Breast epithelium (tissue), 4 donors: Measurements from ENCODE around the gene PLCB4. TPM values are rescaled to one million over a fixed set of nuclear protein-coding genes. Genes with fewer than 3 reads are reported as not detected.

ENCODE experiments used
- DNase-seq, 2 donors: peaks; one replicate each; pipeline ENCODE4 v3.0.0-alpha.2; 2019; ENCODE audit warnings: low spot score in 2 of 2
- H3K27ac ChIP-seq, 2 donors: fragments of 200-600 bp; sonication (generic) in 1 of 2; one replicate each; pipeline ENCODE4 v1.5.1; 2016 to 2019; ENCODE audit warnings: mild to moderate bottlenecking in 1 of 2
- H3K27me3 ChIP-seq, 2 donors: fragments of 200-600 bp; sonication (generic) in 1 of 2; one replicate each; pipeline versions ENCODE4 v1.5.1 to v1.6.0; 2017 to 2019; ENCODE audit warnings: control low read depth in 1 of 2, mild to moderate bottlenecking in 1 of 2
- H3K36me3 ChIP-seq: fragments of 200-600 bp; one replicate; pipeline ENCODE4 v1.5.1; 2019
- H3K4me1 ChIP-seq, 2 donors: fragments of 200-600 bp; sonication (generic); one replicate each; pipeline ENCODE4 v1.5.1; 2016 to 2019; ENCODE audit warnings: control low read depth in 1 of 2
- H3K4me3 ChIP-seq, 3 donors: fragments of 200-600 bp; sonication (generic); 1 replicate in 2 of 3; 2 replicates in 1 of 3; pipeline ENCODE4 v1.5.1; 2016 to 2019; ENCODE audit warnings: mild to moderate bottlenecking in 3 of 3, moderate library complexity in 2 of 3
- H3K9me3 ChIP-seq, 2 donors: fragments of 200-600 bp; sonication (generic) in 1 of 2; one replicate each; pipeline ENCODE4 v1.5.1; 2016 to 2019; ENCODE audit warnings: control low read depth in 1 of 2
- POLR2A ChIP-seq: fragments of 450-650 bp; IDR thresholded peaks from one replicate; pipeline ENCODE4 v1.6.1; 2016; ENCODE audit warnings: antibody characterized with exemption, mild to moderate bottlenecking, moderate library complexity
- POLR2AphosphoS5 ChIP-seq, 3 donors: sonication (generic); formaldehyde crosslinking; IDR thresholded peaks; one replicate each; pipeline ENCODE4 v1.6.1; 2017; ENCODE audit warnings: antibody characterized with exemption in 3 of 3
- intact Hi-C: fragments of 100-400 bp; cut with DNase I; formaldehyde crosslinking; loops from one replicate; pipeline ENCODE4 v1.15.1; 2023; ENCODE audit warnings: low total_unique reads
- total RNA-seq, 3 donors: library from RNA; depleted of rRNA; stranded (reverse); fragments of >200 nt; gene quantifications; one replicate each; pipeline ENCODE4 v1.1.0, GENCODE V29; 2016
- TF ChIP-seq, protein P1 (sequence below), 3 donors: fragments of 450-650 bp; IDR thresholded peaks; one replicate each; pipeline ENCODE4 v1.5.1; 2016 to 2017; ENCODE audit warnings: antibody characterized with exemption in 3 of 3, mild to moderate bottlenecking in 3 of 3, moderate library complexity in 3 of 3

The PLCB4 gene
- total RNA-seq, 3 donors from 2014 or later, result 9.4 to 17.7 (median 13.0) TPM

DNA sequence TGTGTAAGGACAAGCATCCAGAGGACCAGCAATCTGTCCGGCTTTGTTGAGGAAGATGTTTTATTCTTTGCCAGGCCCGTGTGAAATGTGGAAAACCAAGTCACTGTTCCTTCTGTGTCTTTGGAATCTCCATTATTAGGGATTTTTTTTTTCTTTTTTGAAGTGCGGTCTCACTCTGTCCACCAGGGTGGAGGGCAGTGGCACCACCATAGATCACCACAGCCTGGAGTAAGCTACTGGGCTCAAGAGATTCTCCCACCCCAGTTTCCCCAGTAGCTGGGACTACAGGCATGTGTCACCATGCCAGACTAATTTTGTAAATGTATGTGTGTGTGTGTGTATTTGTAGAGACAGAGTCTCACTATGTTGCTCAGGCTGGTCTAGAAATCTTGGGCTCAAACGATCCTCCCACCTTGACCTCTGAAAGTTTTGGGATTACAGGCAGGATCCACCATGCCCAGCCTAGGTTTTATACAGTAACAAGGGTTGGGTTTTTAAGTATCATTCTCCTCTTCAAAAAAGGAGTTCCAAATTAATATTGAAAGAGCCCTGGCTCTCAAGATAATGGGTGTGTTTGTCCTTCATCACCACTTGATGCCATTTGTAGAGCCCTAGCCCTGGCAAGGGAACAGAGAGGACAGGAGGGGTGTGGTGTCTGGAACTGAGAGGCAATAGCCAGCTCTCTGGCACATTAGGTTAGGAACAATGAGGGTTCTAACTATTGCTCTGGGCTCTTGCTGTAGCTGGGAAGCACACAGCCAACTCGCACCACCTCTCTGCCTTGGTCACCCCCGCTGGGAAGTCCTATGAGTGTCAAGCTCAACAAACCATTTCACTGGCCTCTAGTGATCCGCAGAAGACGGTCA lies 448.6 kb downstream of the PLCB4 start:
- DNase-seq, result no peak
- H3K36me3 ChIP-seq, result no peaks in the 10 kb centered on the region
- H3K27me3 ChIP-seq, result peaks cover 0 to 22% of the 10 kb centered on the region in 2 donors
- TF ChIP-seq POLR2AphosphoS5 (IDR thresholded peaks at IDR 0.05) (no peak), POLR2A (no peak)
- TF ChIP-seq, protein P1, sequence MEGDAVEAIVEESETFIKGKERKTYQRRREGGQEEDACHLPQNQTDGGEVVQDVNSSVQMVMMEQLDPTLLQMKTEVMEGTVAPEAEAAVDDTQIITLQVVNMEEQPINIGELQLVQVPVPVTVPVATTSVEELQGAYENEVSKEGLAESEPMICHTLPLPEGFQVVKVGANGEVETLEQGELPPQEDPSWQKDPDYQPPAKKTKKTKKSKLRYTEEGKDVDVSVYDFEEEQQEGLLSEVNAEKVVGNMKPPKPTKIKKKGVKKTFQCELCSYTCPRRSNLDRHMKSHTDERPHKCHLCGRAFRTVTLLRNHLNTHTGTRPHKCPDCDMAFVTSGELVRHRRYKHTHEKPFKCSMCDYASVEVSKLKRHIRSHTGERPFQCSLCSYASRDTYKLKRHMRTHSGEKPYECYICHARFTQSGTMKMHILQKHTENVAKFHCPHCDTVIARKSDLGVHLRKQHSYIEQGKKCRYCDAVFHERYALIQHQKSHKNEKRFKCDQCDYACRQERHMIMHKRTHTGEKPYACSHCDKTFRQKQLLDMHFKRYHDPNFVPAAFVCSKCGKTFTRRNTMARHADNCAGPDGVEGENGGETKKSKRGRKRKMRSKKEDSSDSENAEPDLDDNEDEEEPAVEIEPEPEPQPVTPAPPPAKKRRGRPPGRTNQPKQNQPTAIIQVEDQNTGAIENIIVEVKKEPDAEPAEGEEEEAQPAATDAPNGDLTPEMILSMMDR (IDR thresholded peaks at IDR 0.05), result no peak
- no peaks in the 10 kb centered on the region for H3K4me1 ChIP-seq
- H3K4me3 ChIP-seq, result no peak overlapping the region
- intact Hi-C loops, result no loop called here
- no peaks in the 10 kb centered on the region for H3K9me3 ChIP-seq
- H3K27ac ChIP-seq, result no peak overlapping the region

DNA sequence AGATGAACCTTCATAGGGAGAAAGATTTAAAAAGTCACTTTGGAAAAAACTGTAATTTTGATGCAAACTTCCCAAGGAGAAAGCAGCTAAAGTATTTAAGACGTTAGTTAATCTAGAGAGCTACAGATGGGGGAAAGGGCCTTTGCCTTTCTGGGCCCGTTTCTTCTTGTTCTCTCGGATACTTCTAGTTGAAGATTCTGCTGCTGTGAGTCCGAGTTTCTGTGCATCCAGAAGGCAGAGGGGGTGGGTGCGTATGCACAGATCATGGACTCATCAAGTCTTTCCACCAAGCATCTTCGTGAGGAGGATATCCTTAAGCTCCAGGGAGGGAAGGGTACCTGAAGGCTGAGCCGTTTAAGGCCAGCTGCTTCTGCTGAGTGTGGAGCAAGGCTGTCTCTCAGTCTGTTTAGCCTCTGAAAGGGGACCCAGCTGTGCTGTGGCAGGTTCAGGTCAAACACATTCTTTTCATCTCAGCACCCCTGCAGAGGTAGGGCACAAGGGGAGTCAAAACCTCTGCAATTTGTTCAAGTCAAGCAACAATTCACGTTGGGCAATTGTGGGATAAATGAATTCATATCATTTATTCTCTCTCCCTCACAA lies 449.8 kb downstream of the PLCB4 start:
- H3K27ac ChIP-seq, result no peak overlapping the region
- H3K36me3 ChIP-seq, result no peaks in the 10 kb centered on the region
- DNase-seq, result no peak
- no peak overlapping the region for H3K4me3 ChIP-seq
- H3K27me3 ChIP-seq, result peaks cover 0 to 22% of the 10 kb centered on the region in 2 donors
- H3K9me3 ChIP-seq, result no peaks in the 10 kb centered on the region
- TF ChIP-seq, protein P1 (IDR thresholded peaks at IDR 0.05), result no peak
- TF ChIP-seq POLR2A (no peak), POLR2AphosphoS5 (IDR thresholded peaks at IDR 0.05) (no peak)
- H3K4me1 ChIP-seq, result no peaks in the 10 kb centered on the region
- intact Hi-C loops, result no loop called here

DNA sequence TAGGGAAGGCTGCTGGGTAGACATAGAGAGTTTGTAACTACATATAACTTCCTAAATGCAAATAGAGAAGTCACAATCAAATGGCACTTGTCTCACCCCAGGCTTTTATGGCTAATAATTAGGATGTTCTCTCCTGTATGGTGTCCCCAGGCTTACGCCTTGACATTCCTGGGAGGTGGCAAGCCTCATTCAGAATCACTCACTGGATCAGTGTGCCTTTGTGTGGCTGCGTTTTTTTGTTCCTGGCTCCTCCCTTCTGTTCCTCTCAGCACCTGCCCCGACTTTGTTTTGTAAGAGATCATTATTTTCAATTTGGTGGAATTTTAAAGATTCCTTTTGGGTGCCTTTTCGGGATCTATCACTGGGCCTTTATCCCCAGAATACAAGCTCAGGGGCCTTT lies 451.2 kb downstream of the PLCB4 start:
- Histone ChIP-seq H3K4me1 (no peaks in the 10 kb centered on the region), H3K27ac (no peak overlapping the region), H3K9me3 (no peaks in the 10 kb centered on the region), H3K27me3 (peaks cover 0 to 15% of the 10 kb centered on the region in 2 donors), H3K4me3 (no peak overlapping the region), H3K36me3 (no peaks in the 10 kb centered on the region)
- DNase-seq, result no peak
- intact Hi-C loops, result no loop called here
- TF ChIP-seq POLR2A (no peak), POLR2AphosphoS5 (IDR thresholded peaks at IDR 0.05) (no peak)
- TF ChIP-seq, protein P1 (IDR thresholded peaks at IDR 0.05), result no peak

DNA sequence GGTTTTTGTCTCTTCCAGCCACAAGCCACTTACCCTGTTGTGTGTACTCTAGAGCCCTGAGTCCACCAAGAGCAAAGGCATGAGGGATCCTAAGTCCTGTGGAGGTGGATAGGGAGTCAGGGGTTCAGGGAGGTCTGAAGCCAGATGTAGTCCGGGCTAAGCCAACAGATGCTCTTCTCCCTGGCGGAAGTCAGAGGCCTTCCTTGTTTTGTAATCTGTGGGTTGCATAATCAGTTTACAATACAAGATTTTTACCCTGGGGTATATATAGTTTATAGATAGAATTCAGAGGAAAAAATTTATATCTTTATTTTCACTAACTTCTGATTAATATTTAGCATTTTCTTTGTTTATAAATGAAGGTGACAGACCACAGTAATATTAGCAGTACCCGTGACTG lies 454.7 kb downstream of the PLCB4 start:
- intact Hi-C loops, result no loop called here
- DNase-seq, result no peak
- H3K4me1 ChIP-seq, result no peaks in the 10 kb centered on the region

More for the DNA sequence above, 454.7 kb downstream of the PLCB4 start:
- Histone ChIP-seq H3K4me3 (no peak overlapping the region), H3K27ac (no peak overlapping the region), H3K27me3 (peaks cover 0 to 2% of the 10 kb centered on the region in 2 donors), H3K9me3 (no peaks in the 10 kb centered on the region), H3K36me3 (no peaks in the 10 kb centered on the region)
- no peak for TF ChIP-seq POLR2A
